Mesodermal cell (in vitro differentiated cells): ENCODE measurements around the gene NDUFB10.
"Not testable (repeated sequence)": the region's sequence is repeated elsewhere in the genome, so short reads cannot be mapped to it uniquely, and the experiment has no call there.

Source experiments
- H3K27ac ChIP-seq: 2 replicates; pipeline ENCODE4 v1.7.0; 2013; ENCODE audit warnings: mild to moderate bottlenecking, low read depth, low read length, moderate library complexity; ENCODE audit not compliant: severe bottlenecking
- H3K36me3 ChIP-seq: 2 replicates; pipeline ENCODE4 v1.7.1; 2013; ENCODE audit warnings: mild to moderate bottlenecking, low read length, moderate library complexity; ENCODE audit not compliant: control insufficient read depth, insufficient read depth
- H3K4me1 ChIP-seq: one replicate; pipeline ENCODE4 v1.7.1; 2013; ENCODE audit warnings: mild to moderate bottlenecking, low read length; ENCODE audit not compliant: insufficient read depth, control insufficient read depth, poor library complexity, severe bottlenecking
- H3K4me3 ChIP-seq: 2 replicates; pipeline ENCODE4 v1.7.0; 2013; ENCODE audit warnings: low read length, control low read depth, mild to moderate bottlenecking; ENCODE audit not compliant: insufficient read depth, poor library complexity, severe bottlenecking; ENCODE audit errors: extremely low read depth
- H3K9me3 ChIP-seq: 2 replicates; pipeline ENCODE4 v1.7.1; 2013; ENCODE audit warnings: mild to moderate bottlenecking, low read length, moderate library complexity; ENCODE audit not compliant: control insufficient read depth
- WGBS, 2 experiments: methylation state at CpG; one replicate each; pipeline ENCODE4 v1.1.5; 2013; ENCODE audit warnings: missing lambda C conversion rate in 2 of 2; ENCODE audit not compliant: insufficient coverage in 2 of 2; 5-methylcytosine and 5-hydroxymethylcytosine counted together

Gene NDUFB10

DNA sequence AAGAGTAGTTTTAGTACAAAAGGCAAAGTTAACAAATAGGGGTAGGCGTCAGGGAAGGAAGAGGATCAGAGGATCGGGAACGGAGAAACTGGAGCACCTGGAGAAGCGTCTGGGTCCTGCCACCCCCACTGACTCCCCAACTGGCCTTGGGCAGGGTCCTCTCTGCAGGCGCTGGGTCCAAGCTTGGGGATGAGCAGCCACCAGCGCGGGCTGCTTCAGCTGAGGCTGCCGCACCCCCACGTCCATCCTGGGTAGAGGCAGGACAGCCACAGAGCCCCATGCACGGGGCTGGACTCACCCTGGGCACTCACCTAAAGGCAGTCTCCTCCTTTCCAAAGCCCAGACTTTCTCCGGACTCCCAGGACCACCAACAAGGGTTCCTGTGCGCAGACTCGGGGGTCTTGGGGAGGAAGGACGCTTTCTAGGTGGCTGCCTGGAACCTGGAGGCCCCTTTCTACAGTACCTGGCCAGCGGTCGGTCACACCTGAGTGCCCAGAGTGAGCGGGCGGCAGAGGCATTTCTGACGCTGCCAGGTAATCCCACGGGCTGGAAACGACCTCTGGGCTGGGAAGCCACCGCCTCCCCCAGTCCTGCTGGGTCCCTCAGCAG, 42.2 kb upstream of the NDUFB10 start:
- Histone ChIP-seq H3K4me1 (peaks cover 6% of the 10 kb centered on the region), H3K4me3 (no peak overlapping the region), H3K9me3 (no peaks in the 10 kb centered on the region), H3K27ac (no peak overlapping the region), H3K36me3 (no peaks in the 10 kb centered on the region)
- whole genome bisulfite sequencing, 2 experiments = 7 to 16% methylated on average over 19 to 20 of the region's 22 CpGs

DNA sequence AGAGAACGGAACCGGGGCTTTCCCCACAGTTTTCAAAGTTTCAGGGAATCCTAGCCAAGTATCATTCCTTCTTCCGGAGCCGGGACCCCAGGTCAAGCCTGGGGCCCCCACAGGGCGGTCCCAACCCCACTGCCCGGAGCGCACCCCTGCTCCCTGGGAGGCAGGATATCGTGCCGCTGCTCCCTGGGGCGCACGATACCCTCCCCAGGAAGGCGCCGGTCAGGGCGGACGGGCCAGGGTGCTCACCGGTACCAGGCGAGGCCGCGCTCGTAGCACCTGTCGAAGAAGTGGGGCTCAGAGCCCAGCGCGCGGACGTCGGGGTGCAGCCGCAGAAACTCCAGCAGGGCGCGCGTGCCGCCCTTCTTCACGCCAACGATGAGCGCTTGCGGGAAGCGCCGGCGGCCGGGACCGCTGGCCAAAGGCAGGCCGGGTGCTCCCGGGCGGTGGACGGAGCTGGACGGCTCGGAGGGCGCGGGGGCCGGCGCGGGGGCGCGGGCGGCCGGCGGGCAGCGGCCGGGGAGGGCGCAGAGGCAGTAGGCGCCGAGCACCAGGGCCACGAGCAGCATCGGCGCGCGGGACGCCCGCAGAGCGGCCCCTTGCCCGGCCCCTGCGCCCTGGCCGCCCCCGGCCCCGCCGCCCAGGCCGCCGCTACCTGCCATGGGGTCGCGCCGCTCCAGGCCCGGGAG, 41.5 kb upstream of the NDUFB10 start:
- Histone ChIP-seq H3K9me3 (no peaks in the 10 kb centered on the region), H3K27ac (no peak overlapping the region), H3K4me3 (peak overlapping the region; percentile 19), H3K4me1 (peaks cover 6% of the 10 kb centered on the region), H3K36me3 (no peaks in the 10 kb centered on the region)
- 3% methylated on average over 67 to 68 of the region's 81 CpGs for WGBS, 2 experiments

DNA sequence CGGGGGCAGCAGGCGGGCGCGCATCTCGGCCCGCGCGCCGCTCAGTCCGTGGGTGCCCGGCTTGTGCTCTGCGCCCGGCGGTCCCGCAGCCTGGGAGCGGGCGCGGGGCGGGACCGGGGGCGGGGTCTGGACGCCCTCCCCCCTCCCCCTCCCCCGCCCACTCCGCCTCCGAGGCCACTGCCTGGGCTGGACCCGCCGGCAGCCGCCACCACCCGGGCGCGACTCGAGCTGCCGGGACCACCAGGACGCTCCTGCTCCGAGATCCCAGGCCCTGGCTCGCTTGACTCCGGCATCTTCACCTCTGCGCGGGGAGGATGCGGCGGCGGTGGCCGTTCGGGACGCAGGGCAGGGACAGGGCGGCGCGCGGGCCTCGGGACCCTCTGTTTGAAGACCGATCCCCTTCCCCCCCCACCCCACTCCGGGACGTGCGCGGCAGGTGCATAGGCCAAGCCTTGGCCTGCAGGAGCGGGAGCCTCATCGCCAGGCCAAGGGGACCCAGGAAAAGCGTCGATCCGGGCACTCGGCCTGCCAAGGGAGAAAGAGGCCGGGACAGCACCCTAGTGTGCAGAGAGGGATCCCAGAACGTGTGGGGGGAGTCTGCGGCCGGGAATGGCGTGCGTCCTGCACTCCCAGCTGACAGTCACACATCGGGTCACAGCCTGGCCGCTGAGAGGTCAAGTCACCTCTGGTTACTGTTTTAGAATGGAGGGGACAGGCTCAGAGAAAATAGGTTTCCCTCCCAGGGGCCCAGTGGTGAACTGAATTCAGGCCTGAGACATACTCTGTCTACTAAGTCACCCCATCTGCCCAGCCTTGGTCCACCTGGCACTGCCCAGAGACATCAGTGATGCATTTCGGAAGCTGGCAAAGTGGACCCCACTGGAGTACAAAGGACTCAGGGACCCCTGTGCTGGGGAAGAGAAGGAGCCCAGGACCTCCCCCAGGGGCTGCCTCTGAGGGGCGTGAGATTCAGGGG, 40.7 kb upstream of the NDUFB10 start, which contains the start of gene HS3ST6:
Gene HS3ST6, minus strand, starts transcription at position 65 of the 976 bp plus-strand sequence. CDS start 92 bp downstream, outside the sequence.
- 8 to 10% methylated on average over 33 to 40 of the region's 71 CpGs for WGBS, 2 experiments
- peak within 1 kb of the TSS; percentile 19 for H3K4me3 ChIP-seq
- H3K4me1 ChIP-seq = peaks cover 4% of the 10 kb centered on the region
- H3K9me3 ChIP-seq = no peaks in the 10 kb centered on the region
- H3K27ac ChIP-seq = no peak within 1 kb of the TSS
- H3K36me3 ChIP-seq = no peaks in the 10 kb centered on the region

DNA sequence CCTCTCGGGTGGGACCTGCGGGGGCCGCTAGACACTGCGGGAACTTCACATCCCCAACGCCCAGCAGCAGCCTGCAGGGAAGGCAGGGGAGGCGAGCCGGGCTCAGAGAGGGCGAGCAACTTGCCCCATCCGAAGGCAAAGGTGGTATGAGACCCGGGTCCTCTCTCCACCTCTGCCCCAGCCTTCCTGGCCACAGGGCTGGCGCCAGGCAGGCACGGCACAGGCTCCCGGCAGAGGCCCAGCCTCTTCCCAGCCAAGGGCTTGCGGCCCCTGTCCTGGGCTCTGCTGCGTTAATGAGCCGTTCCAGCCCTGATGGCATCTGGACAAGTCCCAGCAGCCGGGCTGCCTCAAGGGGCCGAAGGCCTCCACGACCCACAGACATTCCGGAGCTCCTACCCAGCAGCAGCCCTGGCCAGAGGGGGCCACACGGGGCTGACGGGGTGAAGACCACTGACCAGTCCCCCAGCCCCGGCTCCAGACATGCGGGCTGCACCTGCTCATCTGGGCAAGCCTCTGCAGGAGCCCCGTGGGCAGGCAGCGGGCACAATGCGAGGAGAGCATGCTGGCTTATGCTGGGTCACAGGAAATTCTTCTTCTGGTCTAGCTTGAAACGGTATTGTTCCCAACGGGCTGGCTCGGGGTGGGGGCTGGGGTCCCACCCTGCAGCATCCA, 39.9 kb upstream of the NDUFB10 start:
- Histone ChIP-seq H3K27ac (no peak overlapping the region), H3K9me3 (no peaks in the 10 kb centered on the region), H3K36me3 (no peaks in the 10 kb centered on the region), H3K4me1 (peaks cover 4% of the 10 kb centered on the region), H3K4me3 (no peak overlapping the region)
- WGBS, 2 experiments = 42 to 46% methylated on average over 27 to 28 of the region's 30 CpGs

DNA sequence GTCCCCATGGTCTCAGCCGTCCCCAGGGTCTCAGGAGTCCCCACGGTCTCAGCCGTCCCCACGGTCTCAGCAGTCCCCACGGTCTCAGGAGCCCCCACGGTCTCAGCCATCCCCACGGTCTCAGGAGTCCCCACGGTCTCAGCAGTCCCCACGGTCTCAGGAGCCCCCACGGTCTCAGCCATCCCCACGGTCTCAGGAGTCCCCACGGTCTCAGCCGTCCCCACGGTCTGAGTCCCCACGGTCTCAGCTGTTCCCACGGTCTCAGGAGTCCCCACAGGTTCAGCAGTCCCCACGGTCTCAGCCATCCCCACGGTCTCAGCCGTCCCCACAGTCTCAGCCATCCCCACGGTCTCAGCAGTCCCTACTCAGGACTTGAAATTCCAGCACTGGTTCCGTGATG, 39.2 kb upstream of the NDUFB10 start:
- not testable (repeated sequence) for H3K4me3 ChIP-seq, H3K4me1 ChIP-seq, H3K36me3 ChIP-seq, H3K27ac ChIP-seq, H3K9me3 ChIP-seq
- WGBS, 2 experiments = 61 to 63% methylated on average over 16 to 21 of the region's 21 CpGs

DNA sequence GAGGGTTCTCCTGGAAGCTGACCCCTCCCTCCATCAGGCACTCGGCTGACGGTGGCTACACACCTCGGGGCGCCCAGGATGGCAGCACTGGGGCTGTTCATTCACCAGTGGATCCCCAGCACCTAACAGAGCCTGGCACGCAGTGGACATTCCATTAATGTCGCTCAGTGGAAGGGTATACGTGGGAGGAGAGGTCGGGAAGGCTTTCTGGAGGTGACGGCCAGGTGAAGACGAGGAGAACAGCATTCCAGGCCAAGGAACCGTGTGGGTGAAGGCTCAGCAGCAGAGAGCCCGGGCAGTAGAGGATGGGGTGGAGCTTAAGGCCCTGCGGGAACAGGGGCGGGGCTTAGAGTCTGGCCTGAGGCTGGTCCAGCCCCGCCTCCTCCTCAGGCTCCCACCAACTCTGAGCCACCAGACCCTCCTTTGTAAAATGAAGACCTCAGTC, 38.6 kb upstream of the NDUFB10 start:
- Histone ChIP-seq H3K4me1 (peaks cover 4% of the 10 kb centered on the region), H3K4me3 (no peak overlapping the region), H3K9me3 (no peaks in the 10 kb centered on the region), H3K27ac (no peak overlapping the region), H3K36me3 (no peaks in the 10 kb centered on the region)
- WGBS, 2 experiments = 9 to 12% methylated on average over 11 of the region's 15 CpGs

DNA sequence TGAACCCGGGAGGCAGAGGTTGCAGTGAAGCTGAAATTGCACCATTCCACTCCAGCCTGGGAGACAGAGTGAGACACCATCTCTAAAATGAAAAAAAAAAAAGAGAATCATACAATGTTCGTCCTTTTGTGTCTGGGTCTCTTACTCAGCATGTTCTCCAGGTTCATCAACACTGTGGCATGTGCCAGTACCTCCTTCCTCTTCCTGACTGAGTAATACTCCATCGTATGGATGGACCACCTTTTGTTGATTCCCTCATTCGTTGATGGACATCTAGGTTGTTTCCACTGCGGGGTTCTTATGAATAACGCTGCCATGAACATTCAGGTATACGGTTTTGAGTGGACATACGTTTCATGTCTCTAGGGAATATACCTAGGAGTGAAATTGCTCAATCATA, 37.0 kb upstream of the NDUFB10 start:
- Histone ChIP-seq H3K27ac (no peak overlapping the region), H3K36me3 (no peaks in the 10 kb centered on the region), H3K4me1 (peaks cover 11% of the 10 kb centered on the region), H3K9me3 (no peaks in the 10 kb centered on the region), H3K4me3 (no peak overlapping the region)
- WGBS, 2 experiments = 90 to 96% methylated on average over 3 to 8 of the region's 8 CpGs

DNA sequence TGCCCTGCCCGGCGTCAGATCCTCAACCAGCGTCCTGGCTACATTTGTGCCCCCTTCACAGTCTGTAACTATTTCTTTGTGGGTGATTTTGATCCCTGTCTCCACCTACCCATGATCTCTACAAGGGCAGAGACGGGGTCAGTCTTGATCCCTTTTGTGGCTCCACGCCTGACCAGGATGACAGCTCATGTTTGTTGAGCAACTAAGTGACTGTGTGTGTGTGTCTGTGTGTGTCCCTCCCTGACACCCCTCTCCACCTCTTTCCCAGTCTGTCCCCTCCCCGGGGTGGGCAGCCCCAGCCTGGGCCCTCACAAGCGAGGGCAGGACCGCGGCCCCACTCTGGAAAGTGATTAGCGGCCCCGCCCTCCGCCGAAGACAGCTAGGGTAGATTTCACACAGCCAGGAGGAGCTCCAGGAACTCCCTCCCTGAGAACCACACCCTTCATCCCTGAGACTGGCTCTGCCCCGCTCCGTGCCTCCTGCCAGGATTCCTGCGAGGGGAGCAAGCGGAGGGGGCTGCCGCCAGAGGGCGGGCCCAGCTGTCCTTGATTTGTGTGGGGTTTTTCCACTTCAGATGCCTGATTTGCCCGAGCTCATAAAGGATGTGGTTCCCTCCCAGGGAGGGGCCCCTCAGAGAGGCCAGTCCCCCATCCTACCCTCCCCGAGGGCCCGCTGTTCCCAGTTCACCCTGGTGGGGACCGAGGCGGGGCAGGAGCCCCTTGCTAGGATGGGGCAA, 35.9 kb upstream of the NDUFB10 start:
- Histone ChIP-seq H3K4me1 (peaks cover 11% of the 10 kb centered on the region), H3K4me3 (no peak overlapping the region), H3K36me3 (no peaks in the 10 kb centered on the region), H3K9me3 (no peaks in the 10 kb centered on the region), H3K27ac (no peak overlapping the region)
- WGBS, 2 experiments = 12 to 21% methylated on average over 7 to 9 of the region's 24 CpGs

DNA sequence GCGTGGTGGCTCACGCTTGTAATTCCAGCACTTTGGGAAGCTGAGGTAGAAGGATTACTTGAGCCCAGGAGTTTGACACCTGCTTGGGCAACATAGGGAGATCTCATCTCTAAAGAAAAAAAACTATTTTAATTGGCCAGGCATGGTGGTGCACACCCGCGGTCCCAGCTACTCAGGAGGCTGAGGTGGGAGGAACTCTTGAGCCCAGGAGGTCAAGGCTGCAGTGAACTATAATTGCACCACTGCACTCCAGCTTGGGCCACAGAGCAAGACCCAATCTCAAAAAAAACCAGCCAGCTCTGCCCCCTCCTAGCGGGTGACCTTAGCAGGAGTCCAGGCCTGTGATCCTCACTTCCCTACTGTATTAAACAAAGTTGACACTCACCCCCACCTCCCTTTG, 35.2 kb upstream of the NDUFB10 start:
- Histone ChIP-seq H3K27ac (no peak overlapping the region), H3K4me3 (no peak overlapping the region), H3K4me1 (peaks cover 11% of the 10 kb centered on the region), H3K9me3 (no peaks in the 10 kb centered on the region), H3K36me3 (no peaks in the 10 kb centered on the region)
- 85 to 86% methylated on average over 4 to 5 of the region's 5 CpGs for WGBS, 2 experiments

DNA sequence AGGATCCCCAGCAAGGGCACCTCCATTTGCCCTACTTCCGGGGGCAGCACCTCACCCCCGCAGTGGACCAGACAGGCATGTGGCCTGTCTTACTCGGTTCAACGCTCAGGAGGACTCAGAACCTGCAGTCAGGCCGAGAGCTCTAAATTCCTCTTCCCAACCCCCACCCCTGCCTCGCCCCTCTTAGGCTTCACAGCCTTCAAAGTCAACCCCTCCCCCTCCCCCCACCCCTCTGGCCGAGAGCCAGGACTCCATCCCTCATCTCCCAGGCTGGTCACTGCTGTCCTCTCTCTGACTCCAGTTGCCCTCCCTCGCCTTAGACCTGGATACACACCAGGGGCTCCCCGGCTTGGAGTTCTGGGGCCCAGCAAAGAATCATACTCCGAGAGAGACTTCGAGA, 33.1 kb upstream of the NDUFB10 start:
- 49 to 61% methylated on average over 7 to 10 of the region's 11 CpGs for WGBS, 2 experiments
- H3K27ac ChIP-seq = no peak overlapping the region
- H3K4me3 ChIP-seq = no peak overlapping the region
- H3K4me1 ChIP-seq = peaks cover 11% of the 10 kb centered on the region
- no peaks in the 10 kb centered on the region for H3K9me3 ChIP-seq
- H3K36me3 ChIP-seq = no peaks in the 10 kb centered on the region
